Natural killer cell (primary cell): Measurements from ENCODE around the gene PIK3AP1. TPM values are rescaled to one million over a fixed set of nuclear protein-coding genes. Genes with fewer than 3 reads are reported as not detected.
A peak's percentile ranks its signal among the peaks of the same experiment; 100 is the strongest.

Experiments used
- ATAC-seq, 3 donors: fragments of 150-1000 bp in 2 of 3; fragments of 200-7000 bp in 1 of 3; cut with Tn5 transposase; 1 replicate in 1 of 3; 2 replicates in 2 of 3; pipeline ENCODE4 v1.10.0; 2021; ENCODE audit warnings: mild to moderate bottlenecking in 2 of 3, moderate library complexity in 2 of 3
- DNase-seq, 2 donors: peaks; one replicate each; pipeline versions ENCODE4 v3.0.0 to v3.0.0-alpha.2; 2013 to 2021; ENCODE audit warnings: mixed read lengths in 1 of 2
- H3K27ac ChIP-seq: one replicate; pipeline ENCODE4 v1.5.1; 2013; ENCODE audit warnings: mild to moderate bottlenecking, low read length
- H3K27me3 ChIP-seq: one replicate; pipeline ENCODE4 v1.6.1; 2013; ENCODE audit warnings: low read length; ENCODE audit not compliant: control insufficient read depth, insufficient read depth
- H3K36me3 ChIP-seq: one replicate; pipeline ENCODE4 v1.6.1; 2013; ENCODE audit warnings: low read length; ENCODE audit not compliant: control insufficient read depth, insufficient read depth
- H3K4me1 ChIP-seq: one replicate; pipeline ENCODE4 v1.6.1; 2013; ENCODE audit warnings: low read length; ENCODE audit not compliant: control insufficient read depth, insufficient read depth
- H3K4me3 ChIP-seq: one replicate; pipeline ENCODE4 v1.5.1; 2013; ENCODE audit warnings: low read length
- H3K9me3 ChIP-seq: one replicate; pipeline ENCODE4 v1.6.1; 2013; ENCODE audit warnings: low read length; ENCODE audit not compliant: control insufficient read depth, insufficient read depth
- H3K27ac Mint-ChIP-seq, 2 donors: one replicate each; pipeline ENCODE4 v1.8.0; 2022; ENCODE audit warnings: mild to moderate bottlenecking in 2 of 2, mixed read lengths in 2 of 2, moderate library complexity in 1 of 2
- H3K27me3 Mint-ChIP-seq, 2 donors: one replicate each; pipeline ENCODE4 v1.8.0; 2022; ENCODE audit warnings: low read depth in 2 of 2, mixed read lengths in 2 of 2
- H3K36me3 Mint-ChIP-seq: one replicate; pipeline ENCODE4 v1.8.0; 2022; ENCODE audit warnings: mixed read lengths
- H3K4me1 Mint-ChIP-seq, 2 donors: one replicate each; pipeline ENCODE4 v1.8.0; 2022; ENCODE audit warnings: mixed read lengths in 2 of 2
- H3K4me3 Mint-ChIP-seq: one replicate; pipeline ENCODE4 v1.8.0; 2022; ENCODE audit warnings: mild to moderate bottlenecking, moderate library complexity, mixed read lengths
- H3K9me3 Mint-ChIP-seq, 2 donors: one replicate each; pipeline ENCODE4 v1.8.0; 2022; ENCODE audit warnings: mixed read lengths in 2 of 2
- WGBS: methylation state at CpG from one replicate; pipeline ENCODE4 v1.1.7; 2013; ENCODE audit warnings: missing lambda C conversion rate; ENCODE audit not compliant: insufficient coverage; 5-methylcytosine and 5-hydroxymethylcytosine counted together
- intact Hi-C: fragments of 100-400 bp; cut with micrococcal nuclease; formaldehyde crosslinking; loops from one replicate; pipeline ENCODE4 v1.14.2; 2022
- total RNA-seq, 4 donors: library from RNA; stranded (reverse); fragments of 120-200 nt in 1 of 4; gene quantifications; one replicate each; pipeline versions ENCODE4 v1.2.3 to v1.2.4, GENCODE V29; 2013 to 2022
- TF ChIP-seq, protein P1 (sequence below): fragments of 200-600 bp; IDR thresholded peaks from one replicate; pipeline ENCODE4 v1.8.0; 2022; ENCODE audit warnings: antibody characterized with exemption

The PIK3AP1 gene
- total RNA-seq, 3 donors from 2014 or later (not counting 1 experiment from before 2014, with no cell fraction given): 95.3 to 137 (median 97.1) TPM

DNA sequence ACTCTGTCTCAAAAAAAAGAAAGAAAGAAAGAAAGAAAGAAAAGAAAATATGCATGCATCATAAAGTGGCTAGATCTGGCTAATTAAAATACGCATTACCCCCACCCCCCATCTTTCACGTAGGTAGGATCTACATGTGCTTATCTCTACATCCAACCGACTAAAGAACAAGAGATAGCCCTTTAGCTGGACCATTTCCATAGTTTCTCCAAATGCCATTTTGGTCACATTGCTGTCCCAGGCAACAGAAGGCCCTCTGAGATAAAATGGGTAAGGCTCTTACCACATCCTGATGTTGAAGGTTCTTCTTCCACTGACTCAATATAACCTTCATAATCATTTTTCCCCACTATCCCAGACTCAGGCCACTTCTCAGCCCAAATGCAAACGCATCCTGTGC, 31.5 kb downstream of the PIK3AP1 start:
- TF ChIP-seq, protein P1, sequence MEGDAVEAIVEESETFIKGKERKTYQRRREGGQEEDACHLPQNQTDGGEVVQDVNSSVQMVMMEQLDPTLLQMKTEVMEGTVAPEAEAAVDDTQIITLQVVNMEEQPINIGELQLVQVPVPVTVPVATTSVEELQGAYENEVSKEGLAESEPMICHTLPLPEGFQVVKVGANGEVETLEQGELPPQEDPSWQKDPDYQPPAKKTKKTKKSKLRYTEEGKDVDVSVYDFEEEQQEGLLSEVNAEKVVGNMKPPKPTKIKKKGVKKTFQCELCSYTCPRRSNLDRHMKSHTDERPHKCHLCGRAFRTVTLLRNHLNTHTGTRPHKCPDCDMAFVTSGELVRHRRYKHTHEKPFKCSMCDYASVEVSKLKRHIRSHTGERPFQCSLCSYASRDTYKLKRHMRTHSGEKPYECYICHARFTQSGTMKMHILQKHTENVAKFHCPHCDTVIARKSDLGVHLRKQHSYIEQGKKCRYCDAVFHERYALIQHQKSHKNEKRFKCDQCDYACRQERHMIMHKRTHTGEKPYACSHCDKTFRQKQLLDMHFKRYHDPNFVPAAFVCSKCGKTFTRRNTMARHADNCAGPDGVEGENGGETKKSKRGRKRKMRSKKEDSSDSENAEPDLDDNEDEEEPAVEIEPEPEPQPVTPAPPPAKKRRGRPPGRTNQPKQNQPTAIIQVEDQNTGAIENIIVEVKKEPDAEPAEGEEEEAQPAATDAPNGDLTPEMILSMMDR: no peak
- Mint-ChIP-seq H3K9me3 (no peaks in the 10 kb centered on the region), H3K4me1 (peaks cover 84 to 85% of the 10 kb centered on the region in 2 donors), H3K4me3 (no peak overlapping the region), H3K36me3 (no peaks in the 10 kb centered on the region), H3K27ac (peak overlapping the region; percentile 56 to 98), H3K27me3 (no peaks in the 10 kb centered on the region)
- H3K27ac ChIP-seq: no peak overlapping the region
- no peaks in the 10 kb centered on the region for H3K36me3 ChIP-seq
- H3K9me3 ChIP-seq: no peaks in the 10 kb centered on the region
- peaks cover 71% of the 10 kb centered on the region for H3K4me1 ChIP-seq
- intact Hi-C loops: no loop called here
- ATAC-seq: no peak
- WGBS: 67% methylated on average over 4 of the region's 4 CpGs
- no peak for DNase-seq
- no peak overlapping the region for H3K4me3 ChIP-seq
- H3K27me3 ChIP-seq: no peaks in the 10 kb centered on the region

GRCh38 chr10:96687317-96688012, 32.8 kb downstream of the PIK3AP1 start:
- H3K9me3 Mint-ChIP-seq: no peaks in the 10 kb centered on the region
- WGBS: 65% methylated on average over 8 of the region's 8 CpGs
- no peaks in the 10 kb centered on the region for H3K9me3 ChIP-seq
- DNase-seq (no peak), ATAC-seq (no peak)
- no peaks in the 10 kb centered on the region for H3K27me3 Mint-ChIP-seq
- peak overlapping the region; percentile 38 for H3K4me3 Mint-ChIP-seq
- H3K36me3 Mint-ChIP-seq: no peaks in the 10 kb centered on the region
- no peaks in the 10 kb centered on the region for H3K27me3 ChIP-seq
- H3K4me3 ChIP-seq: no peak overlapping the region
- intact Hi-C loops: no loop called here
- H3K4me1 Mint-ChIP-seq: peaks cover 86 to 87% of the 10 kb centered on the region in 2 donors
- H3K27ac Mint-ChIP-seq: peak overlapping the region; percentile 56 to 98
- no peaks in the 10 kb centered on the region for H3K36me3 ChIP-seq
- peaks cover 67% of the 10 kb centered on the region for H3K4me1 ChIP-seq
- H3K27ac ChIP-seq: peak overlapping the region; percentile 44
- TF ChIP-seq, protein P1: no peak

DNA sequence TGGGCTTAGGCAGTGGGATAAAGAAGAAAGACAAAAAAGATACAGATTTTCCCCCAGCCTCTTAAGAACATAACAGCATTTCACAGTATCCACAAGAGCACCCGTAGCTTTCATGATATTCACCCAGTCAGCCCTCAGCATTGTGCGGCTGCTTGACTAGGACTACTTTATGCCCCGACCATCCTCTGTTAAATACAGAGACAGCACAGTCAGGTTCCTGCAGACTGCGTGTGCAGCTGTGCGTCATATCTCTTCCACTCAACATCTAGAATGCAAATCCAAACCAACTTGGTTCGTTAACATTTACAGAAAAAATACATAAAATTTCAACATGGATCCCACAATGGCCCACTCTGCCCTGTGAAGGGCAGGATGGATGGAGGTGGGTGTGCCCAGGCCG, 33.8 kb downstream of the PIK3AP1 start:
- WGBS: 86% methylated on average over 7 of the region's 7 CpGs
- no peaks in the 10 kb centered on the region for H3K9me3 Mint-ChIP-seq
- H3K4me1 Mint-ChIP-seq: peaks cover 91 to 92% of the 10 kb centered on the region in 2 donors
- H3K36me3 Mint-ChIP-seq: no peaks in the 10 kb centered on the region
- Histone ChIP-seq H3K9me3 (no peaks in the 10 kb centered on the region), H3K4me1 (peaks cover 67% of the 10 kb centered on the region), H3K4me3 (no peak overlapping the region), H3K36me3 (no peaks in the 10 kb centered on the region), H3K27ac (peak overlapping the region; percentile 55), H3K27me3 (no peaks in the 10 kb centered on the region)
- intact Hi-C loops: no loop called here
- H3K27me3 Mint-ChIP-seq: no peaks in the 10 kb centered on the region
- no peak for DNase-seq
- peak overlapping the region; percentile 3 for H3K4me3 Mint-ChIP-seq
- no peak for ATAC-seq
- peak overlapping the region; percentile 76 to 98 for H3K27ac Mint-ChIP-seq
- TF ChIP-seq, protein P1: no peak

- no peaks in the 10 kb centered on the region for H3K27me3 ChIP-seq
- H3K27ac ChIP-seq: peak overlapping the region; percentile 55
- intact Hi-C loops: no loop called here
- Mint-ChIP-seq H3K27me3 (no peaks in the 10 kb centered on the region), H3K4me1 (peaks cover 86 to 97% of the 10 kb centered on the region in 2 donors), H3K27ac (peak overlapping the region; percentile 76 to 98), H3K36me3 (peaks cover 10% of the 10 kb centered on the region), H3K4me3 (peak overlapping the region; percentile 73), H3K9me3 (peaks cover 0 to 3% of the 10 kb centered on the region in 2 donors)
- DNase-seq (no peak), ATAC-seq (peak; percentile 51 to 72 (median 58))
- WGBS: 53% methylated on average over 2 of the region's 3 CpGs
- H3K4me1 ChIP-seq: peaks cover 58% of the 10 kb centered on the region
- TF ChIP-seq, protein P1: no peak
- no peaks in the 10 kb centered on the region for H3K9me3 ChIP-seq
- no peaks in the 10 kb centered on the region for H3K36me3 ChIP-seq
- no peak overlapping the region for H3K4me3 ChIP-seq
Measured at GRCh38 chr10:96685306-96685705, 35.0 kb downstream of the PIK3AP1 start.
